Gastrocnemius medialis (tissue), 4 donors: Measurements from ENCODE around the gene OSTN.

ENCODE experiments used
- CTCF ChIP-seq, 5 experiments: fragments of 450-650 bp in 3 of 5; fragments of 200-600 bp in 2 of 5; sonication (generic) in 2 of 5; IDR thresholded peaks in 4 of 5; conservative IDR thresholded peaks in 1 of 5; 1 replicate in 4 of 5; 2 replicates in 1 of 5; pipeline ENCODE4 v1.5.1; 2016 to 2019; ENCODE audit warnings: antibody characterized with exemption in 5 of 5, mild to moderate bottlenecking in 3 of 5, moderate library complexity in 3 of 5
- POLR2A ChIP-seq, 2 donors: fragments of 450-650 bp; IDR thresholded peaks; one replicate each; pipeline ENCODE4 v1.6.1; 2017; ENCODE audit warnings: antibody characterized with exemption in 2 of 2, mild to moderate bottlenecking in 2 of 2, moderate library complexity in 2 of 2

GRCh38 chr3:191282251-191283185 lies 83.5 kb downstream of the OSTN start:
- no peak for TF ChIP-seq CTCF (IDR thresholded peaks at IDR 0.05 in 4 of 5, conservative IDR thresholded peaks at IDR 0.05 in 1 of 5)
- TF ChIP-seq POLR2A (IDR thresholded peaks at IDR 0.05), result no peak
